ENCODE results near the gene TADA3.

DNA sequence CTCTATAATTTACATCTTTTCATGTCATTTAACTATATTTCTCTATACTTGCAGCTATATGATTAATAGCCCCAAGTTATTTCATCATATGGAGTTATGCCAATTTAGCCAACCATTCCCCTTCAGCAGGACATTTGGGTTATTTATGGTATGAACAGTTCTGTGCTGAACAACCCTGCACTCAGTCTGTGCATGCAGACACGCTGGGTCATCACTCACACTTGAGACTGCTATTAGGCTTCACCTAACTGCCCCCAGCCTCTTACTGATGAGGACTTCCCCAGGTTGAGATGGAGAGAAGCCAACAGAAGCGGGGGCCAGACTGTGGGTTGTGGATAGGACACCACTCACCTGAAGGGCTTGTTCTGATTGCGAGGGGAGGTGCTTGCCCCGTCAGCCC is 7.3 kb downstream of the TADA3 start:
- TF ChIP-seq, protein P1, sequence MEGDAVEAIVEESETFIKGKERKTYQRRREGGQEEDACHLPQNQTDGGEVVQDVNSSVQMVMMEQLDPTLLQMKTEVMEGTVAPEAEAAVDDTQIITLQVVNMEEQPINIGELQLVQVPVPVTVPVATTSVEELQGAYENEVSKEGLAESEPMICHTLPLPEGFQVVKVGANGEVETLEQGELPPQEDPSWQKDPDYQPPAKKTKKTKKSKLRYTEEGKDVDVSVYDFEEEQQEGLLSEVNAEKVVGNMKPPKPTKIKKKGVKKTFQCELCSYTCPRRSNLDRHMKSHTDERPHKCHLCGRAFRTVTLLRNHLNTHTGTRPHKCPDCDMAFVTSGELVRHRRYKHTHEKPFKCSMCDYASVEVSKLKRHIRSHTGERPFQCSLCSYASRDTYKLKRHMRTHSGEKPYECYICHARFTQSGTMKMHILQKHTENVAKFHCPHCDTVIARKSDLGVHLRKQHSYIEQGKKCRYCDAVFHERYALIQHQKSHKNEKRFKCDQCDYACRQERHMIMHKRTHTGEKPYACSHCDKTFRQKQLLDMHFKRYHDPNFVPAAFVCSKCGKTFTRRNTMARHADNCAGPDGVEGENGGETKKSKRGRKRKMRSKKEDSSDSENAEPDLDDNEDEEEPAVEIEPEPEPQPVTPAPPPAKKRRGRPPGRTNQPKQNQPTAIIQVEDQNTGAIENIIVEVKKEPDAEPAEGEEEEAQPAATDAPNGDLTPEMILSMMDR (conservative IDR thresholded peaks at IDR 0.05; ENCODE audit: low read depth in 2 of 2): no peak
- no peak for TF ChIP-seq EZH2 (IDR thresholded peaks at IDR 0.05; ENCODE audit: low read depth, unreplicated experiment)
- TF ChIP-seq EZH2phosphoT487 (IDR thresholded peaks at IDR 0.05; ENCODE audit: unreplicated experiment): no peak
- no peak for TF ChIP-seq POLR2AphosphoS5 (IDR thresholded peaks at IDR 0.05; ENCODE audit: low read depth)
- TF ChIP-seq JUNB (IDR thresholded peaks at IDR 0.05; ENCODE audit: unreplicated experiment): no peak
- no peak for TF ChIP-seq STAT1 (IDR thresholded peaks at IDR 0.05; ENCODE audit: unreplicated experiment)
- TF ChIP-seq, protein P2, sequence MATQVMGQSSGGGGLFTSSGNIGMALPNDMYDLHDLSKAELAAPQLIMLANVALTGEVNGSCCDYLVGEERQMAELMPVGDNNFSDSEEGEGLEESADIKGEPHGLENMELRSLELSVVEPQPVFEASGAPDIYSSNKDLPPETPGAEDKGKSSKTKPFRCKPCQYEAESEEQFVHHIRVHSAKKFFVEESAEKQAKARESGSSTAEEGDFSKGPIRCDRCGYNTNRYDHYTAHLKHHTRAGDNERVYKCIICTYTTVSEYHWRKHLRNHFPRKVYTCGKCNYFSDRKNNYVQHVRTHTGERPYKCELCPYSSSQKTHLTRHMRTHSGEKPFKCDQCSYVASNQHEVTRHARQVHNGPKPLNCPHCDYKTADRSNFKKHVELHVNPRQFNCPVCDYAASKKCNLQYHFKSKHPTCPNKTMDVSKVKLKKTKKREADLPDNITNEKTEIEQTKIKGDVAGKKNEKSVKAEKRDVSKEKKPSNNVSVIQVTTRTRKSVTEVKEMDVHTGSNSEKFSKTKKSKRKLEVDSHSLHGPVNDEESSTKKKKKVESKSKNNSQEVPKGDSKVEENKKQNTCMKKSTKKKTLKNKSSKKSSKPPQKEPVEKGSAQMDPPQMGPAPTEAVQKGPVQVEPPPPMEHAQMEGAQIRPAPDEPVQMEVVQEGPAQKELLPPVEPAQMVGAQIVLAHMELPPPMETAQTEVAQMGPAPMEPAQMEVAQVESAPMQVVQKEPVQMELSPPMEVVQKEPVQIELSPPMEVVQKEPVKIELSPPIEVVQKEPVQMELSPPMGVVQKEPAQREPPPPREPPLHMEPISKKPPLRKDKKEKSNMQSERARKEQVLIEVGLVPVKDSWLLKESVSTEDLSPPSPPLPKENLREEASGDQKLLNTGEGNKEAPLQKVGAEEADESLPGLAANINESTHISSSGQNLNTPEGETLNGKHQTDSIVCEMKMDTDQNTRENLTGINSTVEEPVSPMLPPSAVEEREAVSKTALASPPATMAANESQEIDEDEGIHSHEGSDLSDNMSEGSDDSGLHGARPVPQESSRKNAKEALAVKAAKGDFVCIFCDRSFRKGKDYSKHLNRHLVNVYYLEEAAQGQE (IDR thresholded peaks at IDR 0.05; ENCODE audit: unreplicated experiment): no peak
- TF ChIP-seq, protein P3, sequence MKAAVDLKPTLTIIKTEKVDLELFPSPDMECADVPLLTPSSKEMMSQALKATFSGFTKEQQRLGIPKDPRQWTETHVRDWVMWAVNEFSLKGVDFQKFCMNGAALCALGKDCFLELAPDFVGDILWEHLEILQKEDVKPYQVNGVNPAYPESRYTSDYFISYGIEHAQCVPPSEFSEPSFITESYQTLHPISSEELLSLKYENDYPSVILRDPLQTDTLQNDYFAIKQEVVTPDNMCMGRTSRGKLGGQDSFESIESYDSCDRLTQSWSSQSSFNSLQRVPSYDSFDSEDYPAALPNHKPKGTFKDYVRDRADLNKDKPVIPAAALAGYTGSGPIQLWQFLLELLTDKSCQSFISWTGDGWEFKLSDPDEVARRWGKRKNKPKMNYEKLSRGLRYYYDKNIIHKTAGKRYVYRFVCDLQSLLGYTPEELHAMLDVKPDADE (IDR thresholded peaks at IDR 0.05): no peak

Data from GM23338 (cell line).